NB4 (cell line): ENCODE results near the gene ANKRD27.
A peak's percentile ranks its signal among the peaks of the same experiment; 100 is the strongest.
"Not testable (repeated sequence)": the region's sequence is repeated elsewhere in the genome, so short reads cannot be mapped to it uniquely, and the experiment has no call there.

Experiments
- DNase-seq: peaks from one replicate; pipeline ENCODE4 v3.0.0; 2010; ENCODE audit warnings: low read depth
- H3K4me3 ChIP-seq: one replicate; pipeline ENCODE4 v1.5.1; 2011; ENCODE audit warnings: mild to moderate bottlenecking, low read depth, low read length, moderate library complexity
- MYC ChIP-seq: IDR thresholded peaks from 2 replicates; pipeline ENCODE4 v1.6.1; 2011; ENCODE audit warnings: low read depth, low read length
- POLR2A ChIP-seq: IDR thresholded peaks from 2 replicates; pipeline ENCODE4 v1.6.1; 2011; ENCODE audit warnings: mild to moderate bottlenecking; ENCODE audit not compliant: insufficient read length; ENCODE audit errors: extremely low read depth
- TF ChIP-seq, protein P1 (sequence below): IDR thresholded peaks from 2 replicates; pipeline ENCODE4 v1.6.1; 2011; ENCODE audit warnings: low read depth, low read length
- TF ChIP-seq, protein P2 (sequence below): IDR thresholded peaks from one replicate; pipeline ENCODE4 v1.5.1; 2012; ENCODE audit warnings: low read depth, low read length

The ANKRD27 gene

DNA sequence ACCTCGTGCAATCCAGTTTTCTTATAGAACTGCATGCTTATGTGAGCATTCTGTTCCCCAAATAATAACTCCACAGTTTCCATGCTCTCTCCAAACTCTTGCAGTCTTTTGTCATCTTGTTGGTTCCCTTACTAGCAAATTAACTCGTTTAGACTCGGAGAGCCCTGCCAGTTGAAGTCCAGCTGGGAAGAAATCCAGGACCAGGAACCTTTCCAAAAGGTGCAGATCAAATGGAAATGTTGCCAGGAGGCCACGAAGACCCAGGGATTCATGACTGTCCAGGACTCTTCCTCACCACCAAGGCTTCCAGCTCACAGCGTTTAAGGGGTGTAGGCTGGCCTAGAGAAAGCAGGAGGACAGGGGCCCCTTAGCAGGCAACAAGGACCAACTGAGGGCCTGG is 42.5 kb upstream of the ANKRD27 start:
- no peak for DNase-seq
- H3K4me3 ChIP-seq = no peak overlapping the region
- no peak for TF ChIP-seq POLR2A

GRCh38 chr19:32716203-32716602 is 41.2 kb upstream of the ANKRD27 start:
- not testable (repeated sequence) for DNase-seq, H3K4me3 ChIP-seq

GRCh38 chr19:32711747-32712146 is 36.8 kb upstream of the ANKRD27 start:
- H3K4me3 ChIP-seq = no peak overlapping the region
- TF ChIP-seq MYC (no peak), POLR2A (no peak)
- TF ChIP-seq, protein P1, sequence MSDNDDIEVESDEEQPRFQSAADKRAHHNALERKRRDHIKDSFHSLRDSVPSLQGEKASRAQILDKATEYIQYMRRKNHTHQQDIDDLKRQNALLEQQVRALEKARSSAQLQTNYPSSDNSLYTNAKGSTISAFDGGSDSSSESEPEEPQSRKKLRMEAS = no peak
- TF ChIP-seq, protein P2, sequence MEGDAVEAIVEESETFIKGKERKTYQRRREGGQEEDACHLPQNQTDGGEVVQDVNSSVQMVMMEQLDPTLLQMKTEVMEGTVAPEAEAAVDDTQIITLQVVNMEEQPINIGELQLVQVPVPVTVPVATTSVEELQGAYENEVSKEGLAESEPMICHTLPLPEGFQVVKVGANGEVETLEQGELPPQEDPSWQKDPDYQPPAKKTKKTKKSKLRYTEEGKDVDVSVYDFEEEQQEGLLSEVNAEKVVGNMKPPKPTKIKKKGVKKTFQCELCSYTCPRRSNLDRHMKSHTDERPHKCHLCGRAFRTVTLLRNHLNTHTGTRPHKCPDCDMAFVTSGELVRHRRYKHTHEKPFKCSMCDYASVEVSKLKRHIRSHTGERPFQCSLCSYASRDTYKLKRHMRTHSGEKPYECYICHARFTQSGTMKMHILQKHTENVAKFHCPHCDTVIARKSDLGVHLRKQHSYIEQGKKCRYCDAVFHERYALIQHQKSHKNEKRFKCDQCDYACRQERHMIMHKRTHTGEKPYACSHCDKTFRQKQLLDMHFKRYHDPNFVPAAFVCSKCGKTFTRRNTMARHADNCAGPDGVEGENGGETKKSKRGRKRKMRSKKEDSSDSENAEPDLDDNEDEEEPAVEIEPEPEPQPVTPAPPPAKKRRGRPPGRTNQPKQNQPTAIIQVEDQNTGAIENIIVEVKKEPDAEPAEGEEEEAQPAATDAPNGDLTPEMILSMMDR = no peak

GRCh38 chr19:32709032-32709431 is 34.1 kb upstream of the ANKRD27 start:
- TF ChIP-seq MYC (no peak), POLR2A (no peak)
- TF ChIP-seq, protein P1 = no peak
- TF ChIP-seq, protein P2 = no peak
- H3K4me3 ChIP-seq = no peak overlapping the region
- no peak for DNase-seq

More at GRCh38 chr19:32711747-32712146, 36.8 kb upstream of the ANKRD27 start:
- DNase-seq = no peak

DNA sequence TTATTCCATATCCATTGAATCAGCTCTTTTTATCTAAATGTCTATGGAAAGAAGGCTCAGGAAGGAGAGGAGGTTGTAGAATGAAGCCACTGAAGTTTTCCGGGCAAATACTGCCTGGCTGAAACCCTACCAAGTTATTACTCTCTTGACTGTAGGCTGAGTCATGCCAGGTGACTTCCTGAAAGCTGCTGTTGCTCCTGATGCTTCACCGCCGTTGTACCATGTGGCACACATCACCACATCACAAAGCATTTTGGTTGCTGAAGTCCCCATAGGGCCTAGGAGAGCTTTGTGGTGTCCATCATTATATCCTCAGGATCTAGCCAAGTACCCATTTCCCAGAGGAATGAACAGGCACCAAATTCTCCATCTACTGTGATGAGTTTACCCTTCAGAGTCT is 33.5 kb upstream of the ANKRD27 start:
- DNase-seq = no peak
- H3K4me3 ChIP-seq = no peak overlapping the region
- no peak for TF ChIP-seq POLR2A
- TF ChIP-seq, protein P2 = no peak
- TF ChIP-seq MYC = no peak
- TF ChIP-seq, protein P1 = no peak

DNA sequence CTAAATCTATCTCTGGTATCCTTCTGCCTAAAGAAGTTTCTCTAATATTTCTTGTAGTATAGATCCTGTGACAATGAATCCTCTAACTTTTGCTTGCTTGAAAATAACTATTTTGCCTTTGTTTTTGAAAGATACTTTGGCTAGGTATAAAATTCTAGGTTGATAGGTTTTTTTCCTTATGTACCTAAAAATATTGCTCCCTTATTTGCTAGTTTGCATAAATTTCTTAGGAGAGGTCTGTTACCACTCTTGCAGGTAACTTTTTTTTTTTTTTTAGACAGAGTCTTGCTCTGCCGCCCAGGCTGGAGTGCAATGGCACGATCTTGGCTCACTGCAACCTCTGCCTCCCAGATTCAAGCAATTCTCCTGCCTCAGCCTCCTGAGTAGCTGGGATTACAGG is 29.0 kb upstream of the ANKRD27 start:
- not testable (repeated sequence) for DNase-seq, H3K4me3 ChIP-seq

DNA sequence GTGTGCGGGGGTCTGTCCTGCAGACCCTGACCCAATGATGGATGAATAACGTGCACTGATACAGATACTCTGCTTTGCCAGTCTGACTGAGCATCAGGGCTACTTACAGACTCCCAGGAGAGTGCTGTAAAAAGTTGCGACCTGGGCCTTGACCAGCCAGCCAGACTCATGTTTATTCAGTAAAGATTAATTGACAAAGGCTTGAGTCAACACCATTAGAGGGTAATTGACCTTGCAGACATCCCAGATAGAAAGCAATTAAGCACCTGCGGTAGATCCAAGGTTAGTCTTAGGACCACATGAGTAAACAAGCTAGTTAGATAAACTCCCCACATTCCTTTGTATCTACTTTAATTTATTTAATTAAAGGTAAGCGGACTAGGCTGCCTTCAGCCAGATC is 27.0 kb upstream of the ANKRD27 start:
- no peak overlapping the region for H3K4me3 ChIP-seq
- DNase-seq = no peak
- no peak for TF ChIP-seq MYC
- TF ChIP-seq, protein P2 = no peak
- TF ChIP-seq, protein P1 = no peak
- TF ChIP-seq POLR2A = no peak

GRCh38 chr19:32700129-32700528 is 25.1 kb upstream of the ANKRD27 start:
- H3K4me3 ChIP-seq, DNase-seq: not testable (repeated sequence)

DNA sequence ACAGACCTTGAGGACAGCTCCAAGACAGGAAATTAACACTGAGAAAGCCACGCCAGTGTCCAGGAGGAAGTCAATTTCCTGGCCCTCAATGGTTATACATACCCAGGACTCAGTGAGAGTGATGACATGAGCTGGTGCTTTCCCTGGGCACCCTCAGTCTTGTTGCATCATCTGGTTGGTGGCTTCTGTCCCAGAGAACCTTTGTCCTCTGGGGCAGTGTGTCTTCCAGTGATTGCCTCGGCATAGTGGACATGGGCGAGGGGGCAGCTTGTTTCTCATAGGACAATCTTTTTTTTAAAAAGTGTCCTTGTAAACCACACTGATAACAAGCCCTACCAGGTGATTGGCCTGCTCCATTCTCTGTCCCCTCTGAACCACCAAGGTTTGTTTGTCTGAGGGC is 21.8 kb upstream of the ANKRD27 start:
- not testable (repeated sequence) for H3K4me3 ChIP-seq, DNase-seq

- not testable (repeated sequence) for H3K4me3 ChIP-seq
- DNase-seq = peak; percentile 33
Measured at GRCh38 chr19:32695506-32695905, 20.5 kb upstream of the ANKRD27 start.

GRCh38 chr19:32694851-32695250 is 19.9 kb upstream of the ANKRD27 start:
- DNase-seq = not testable (repeated sequence)
- H3K4me3 ChIP-seq = peak overlapping the region; percentile 87

- DNase-seq = not testable (repeated sequence)
- H3K4me3 ChIP-seq = peak overlapping the region; percentile 87
Measured at GRCh38 chr19:32694316-32694715, 19.3 kb upstream of the ANKRD27 start.
